ENCODE measurements around the gene ARMC7.

Gene ARMC7

GRCh38 chr17:75113798-75114551, 4.2 kb downstream of the ARMC7 start:
- TF ChIP-seq CTCF (conservative IDR thresholded peaks at IDR 0.05; ENCODE audit: low read depth, low read length) = peak; percentile 96
- peak; percentile 49 for DNase-seq (ENCODE audit: low read depth)
- peak overlapping the region; percentile 40 for H3K4me3 ChIP-seq (ENCODE audit: low read length)

- DNase-seq (ENCODE audit: low read depth) = no peak
- peak overlapping the region; percentile 40 for H3K4me3 ChIP-seq (ENCODE audit: low read length)
- TF ChIP-seq CTCF (conservative IDR thresholded peaks at IDR 0.05; ENCODE audit: low read depth, low read length) = no peak
Observed at GRCh38 chr17:75114552-75115314, 5.0 kb downstream of the ARMC7 start.

DNA sequence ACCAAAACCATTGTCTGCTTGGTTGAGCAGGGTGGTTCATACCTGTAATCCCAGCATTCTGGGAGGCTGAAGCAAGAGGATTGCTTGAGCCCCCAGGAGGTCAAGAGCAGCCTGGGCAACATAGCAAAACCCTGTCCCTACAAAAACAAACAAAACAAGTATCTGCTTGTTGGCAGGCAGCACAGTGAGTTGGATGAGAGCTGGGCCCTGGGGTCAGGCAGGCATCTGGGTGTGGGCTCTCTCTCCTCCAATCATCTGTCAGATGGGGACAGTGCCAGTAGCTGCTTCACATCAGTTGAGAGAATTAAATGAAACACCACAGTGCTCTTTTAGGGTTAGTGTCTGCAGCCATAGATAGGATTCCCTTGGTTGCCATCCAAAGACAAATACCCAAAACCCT, 5.8 kb downstream of the ARMC7 start:
- TF ChIP-seq CTCF (conservative IDR thresholded peaks at IDR 0.05; ENCODE audit: low read depth, low read length) = no peak
- no peak overlapping the region for H3K4me3 ChIP-seq (ENCODE audit: low read length)
- no peak for DNase-seq (ENCODE audit: low read depth)

- no peak for DNase-seq (ENCODE audit: low read depth)
Observed at GRCh38 chr17:75116737-75117136, 7.0 kb downstream of the ARMC7 start.

GRCh38 chr17:75118307-75118706, 8.5 kb downstream of the ARMC7 start:
- no peak for DNase-seq (ENCODE audit: low read depth)
- no peak for TF ChIP-seq CTCF (conservative IDR thresholded peaks at IDR 0.05; ENCODE audit: low read depth, low read length)
- H3K4me3 ChIP-seq (ENCODE audit: low read length) = no peak overlapping the region

More at GRCh38 chr17:75116737-75117136, 7.0 kb downstream of the ARMC7 start:
- no peak for TF ChIP-seq CTCF (conservative IDR thresholded peaks at IDR 0.05; ENCODE audit: low read depth, low read length)
- H3K4me3 ChIP-seq (ENCODE audit: low read length) = no peak overlapping the region

DNA sequence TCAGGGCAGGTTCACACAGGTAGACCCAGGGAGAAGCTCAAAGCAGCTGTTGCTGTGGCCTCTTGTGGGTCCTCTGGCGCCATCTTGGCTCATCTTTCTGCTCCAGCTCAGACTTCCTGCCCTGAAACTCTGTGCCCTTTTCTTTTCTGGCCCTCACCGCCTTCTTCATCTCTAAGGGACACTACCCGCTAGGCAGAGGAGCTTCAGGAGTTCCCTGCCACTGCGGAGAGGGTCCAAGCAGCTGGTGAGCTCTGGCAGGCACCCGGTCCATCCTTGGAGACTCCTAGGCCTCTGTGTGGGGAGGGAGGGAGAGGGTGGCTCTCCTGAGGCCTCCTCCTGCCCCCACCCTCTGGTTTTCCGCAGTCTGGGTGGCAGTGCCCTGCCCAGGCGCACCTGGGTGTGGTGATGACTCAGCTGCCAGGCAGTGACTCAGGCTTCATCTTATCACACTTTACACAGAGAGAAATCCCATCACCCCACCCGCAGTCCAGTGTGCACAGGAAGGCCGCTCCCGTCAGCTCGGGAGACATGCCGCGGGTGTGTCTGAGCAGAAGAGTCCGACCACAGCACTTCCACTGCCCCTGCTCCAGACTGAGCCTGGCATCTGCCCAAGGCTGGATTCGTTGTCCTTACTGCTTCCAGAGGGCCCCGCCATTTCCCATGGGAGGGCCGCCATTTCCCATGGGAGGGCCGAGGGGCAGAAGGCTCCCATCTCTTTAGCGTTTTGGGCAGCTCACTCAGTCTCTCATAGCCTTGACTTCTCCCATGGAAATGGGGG, 14.5 kb downstream of the ARMC7 start:
- H3K4me3 ChIP-seq (ENCODE audit: low read length) = no peak overlapping the region
- DNase-seq (ENCODE audit: low read depth) = peak; percentile 73
- TF ChIP-seq CTCF (conservative IDR thresholded peaks at IDR 0.05; ENCODE audit: low read depth, low read length) = no peak

Data from retinal pigment epithelial cell (primary cell).